ENCODE measurements around the gene CDK5. TPM values are rescaled to one million over a fixed set of nuclear protein-coding genes. Genes with fewer than 3 reads are reported as not detected.

CDK5 gene
- total RNA-seq, 2 donors from 2014 or later, result 2.3 to 6.3 TPM

GRCh38 chr7:151091003-151091402 lies 33.3 kb upstream of the CDK5 start:
- ATAC-seq (no peak), DNase-seq (no peak)
- Histone ChIP-seq H3K4me1 (peaks cover 43% of the 10 kb centered on the region), H3K27me3 (no peaks in the 10 kb centered on the region), H3K27ac (no peak overlapping the region), H3K4me3 (no peak overlapping the region), H3K9me3 (no peaks in the 10 kb centered on the region), H3K36me3 (replicated peaks in 1 of 2; ENCODE audit: insufficient read depth in 1 of 2, low read depth in 2 of 2) (no peaks in the 10 kb centered on the region)
- TF ChIP-seq CTCF (IDR thresholded peaks at IDR 0.05) (no peak), POLR2A (IDR thresholded peaks at IDR 0.05) (no peak)
- intact Hi-C loops (cut with DNase I), result no loop called here
- 80 to 82% methylated on average over 7 of the region's 7 CpGs for WGBS, 2 donors

- H3K27ac ChIP-seq, result peak overlapping the region; percentile 84 to 89 (median 88)
- no peak overlapping the region for H3K4me3 ChIP-seq
- H3K9me3 ChIP-seq, result no peaks in the 10 kb centered on the region
- WGBS, 2 donors, result 50 to 61% methylated on average over 20 to 21 of the region's 22 CpGs
- peak in 3 of 4 donors; percentile 47 to 56 (median 55) for DNase-seq
- no peak for ATAC-seq
- TF ChIP-seq POLR2A (IDR thresholded peaks at IDR 0.05) (no peak), CTCF (IDR thresholded peaks at IDR 0.05) (no peak)
- H3K27me3 ChIP-seq, result no peaks in the 10 kb centered on the region
- H3K4me1 ChIP-seq, result peaks cover 51% of the 10 kb centered on the region
- H3K36me3 ChIP-seq (replicated peaks in 1 of 2; ENCODE audit: insufficient read depth in 1 of 2, low read depth in 2 of 2), result no peaks in the 10 kb centered on the region
- intact Hi-C loops (cut with DNase I), result no loop called here
Measured at GRCh38 chr7:151089893-151090730, 32.4 kb upstream of the CDK5 start.

GRCh38 chr7:151088856-151089699 lies 31.4 kb upstream of the CDK5 start:
- WGBS, 2 donors, result 15 to 26% methylated on average over 24 to 30 of the region's 30 CpGs
- DNase-seq, result peak; percentile 73 to 87 (median 82)
- Histone ChIP-seq H3K27ac (peak overlapping the region; percentile 84 to 89 (median 88)), H3K36me3 (replicated peaks in 1 of 2; ENCODE audit: insufficient read depth in 1 of 2, low read depth in 2 of 2) (no peaks in the 10 kb centered on the region), H3K4me3 (peak overlapping the region in 1 of 2 donors; percentile 3), H3K27me3 (no peaks in the 10 kb centered on the region), H3K4me1 (peaks cover 62% of the 10 kb centered on the region), H3K9me3 (no peaks in the 10 kb centered on the region)
- TF ChIP-seq POLR2A (IDR thresholded peaks at IDR 0.05), result peak; percentile 47 to 73 (median 56)
- no peak for TF ChIP-seq CTCF (IDR thresholded peaks at IDR 0.05)
- ATAC-seq, result peak; percentile 25
- intact Hi-C loops (cut with DNase I), result no loop called here

GRCh38 chr7:151088019-151088855 lies 30.5 kb upstream of the CDK5 start:
- TF ChIP-seq POLR2A (IDR thresholded peaks at IDR 0.05) (no peak), CTCF (IDR thresholded peaks at IDR 0.05) (no peak)
- H3K27me3 ChIP-seq, result no peaks in the 10 kb centered on the region
- WGBS, 2 donors, result 23 to 29% methylated on average over 14 to 16 of the region's 16 CpGs
- no peaks in the 10 kb centered on the region for H3K9me3 ChIP-seq
- ATAC-seq (no peak), DNase-seq (no peak)
- peak overlapping the region; percentile 84 to 89 (median 88) for H3K27ac ChIP-seq
- H3K36me3 ChIP-seq (replicated peaks in 1 of 2; ENCODE audit: insufficient read depth in 1 of 2, low read depth in 2 of 2), result no peaks in the 10 kb centered on the region
- H3K4me1 ChIP-seq, result peaks cover 69% of the 10 kb centered on the region
- peak overlapping the region; percentile 3 to 46 for H3K4me3 ChIP-seq
- intact Hi-C loops (cut with DNase I), result no loop called here

All from body of pancreas (tissue), 4 donors.